HFF-Myc (cell line): ENCODE data around the gene TBXA2R.
"Not testable (repeated sequence)": the region's sequence is repeated elsewhere in the genome, so short reads cannot be mapped to it uniquely, and the experiment has no call there.

ENCODE experiments used
- DNase-seq: peaks from one replicate; pipeline ENCODE4 v3.0.0-alpha.2; 2011; ENCODE audit warnings: low read depth; ENCODE audit errors: extremely low read depth
- H3K4me3 ChIP-seq: replicated peaks from 2 replicates; pipeline ENCODE4 v1.5.1; 2011; ENCODE audit warnings: low read depth, mild to moderate bottlenecking, control low read depth, low read length
- CTCF ChIP-seq: IDR thresholded peaks from 2 replicates; pipeline ENCODE4 v1.5.1; 2012; ENCODE audit warnings: mild to moderate bottlenecking, low read depth, low read length, control low read depth; ENCODE audit errors: missing control alignments

TBXA2R gene

GRCh38 chr19:3572855-3573161 lies 33.9 kb downstream of the TBXA2R start, which contains the start of gene HMG20B:
Gene HMG20B (plus strand): TSS chr19:3572944. CDS start chr19:3573310, 366 bp downstream.
- no peak for TF ChIP-seq CTCF
- H3K4me3 ChIP-seq, result peak within 1 kb of the TSS; percentile 67
- DNase-seq, result no peak

DNA sequence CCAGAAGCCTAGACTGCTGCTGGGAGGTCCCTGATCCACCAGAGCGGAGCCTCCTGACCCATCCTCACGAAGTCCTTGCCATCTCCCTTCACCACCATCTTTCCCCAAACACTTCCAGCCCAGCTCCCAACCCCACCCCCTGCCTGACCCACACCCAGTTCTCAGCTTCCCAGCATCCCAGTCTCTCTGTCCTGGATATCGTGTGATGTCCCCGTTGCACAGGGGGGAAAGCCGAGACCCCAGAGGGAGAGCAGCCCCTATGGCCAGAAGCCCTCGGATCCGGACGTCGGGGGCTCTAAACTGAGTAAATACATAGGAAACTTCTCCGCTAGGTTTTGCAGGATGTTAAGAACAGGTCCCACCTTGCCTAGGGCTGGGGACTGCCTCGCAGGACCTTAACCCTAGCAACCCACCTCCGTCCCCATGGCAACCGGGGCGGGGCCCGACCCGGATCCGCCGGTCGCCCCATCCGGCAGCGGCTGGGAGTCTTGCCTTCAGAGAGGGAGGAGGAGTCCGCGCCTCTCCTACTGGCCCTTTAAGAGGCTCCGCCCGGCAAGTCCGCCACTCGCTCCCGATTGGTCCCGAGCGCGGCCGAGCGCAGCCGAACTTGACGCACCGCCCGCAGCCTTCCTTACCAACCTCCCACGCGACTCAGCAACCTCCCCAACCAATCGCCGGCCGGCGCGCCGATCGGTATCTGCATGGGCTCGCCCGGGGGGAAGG lies 34.4 kb downstream of the TBXA2R start:
- peak overlapping the region; percentile 67 for H3K4me3 ChIP-seq
- peak; percentile 97 for DNase-seq
- TF ChIP-seq CTCF, result no peak

- no peak for TF ChIP-seq CTCF
- H3K4me3 ChIP-seq, result no peak overlapping the region
- no peak for DNase-seq
Observed at GRCh38 chr19:3570606-3571011, 36.1 kb downstream of the TBXA2R start.

GRCh38 chr19:3570042-3570441 lies 36.6 kb downstream of the TBXA2R start:
- not testable (repeated sequence) for DNase-seq, H3K4me3 ChIP-seq

GRCh38 chr19:3565139-3565538 lies 41.5 kb downstream of the TBXA2R start:
- DNase-seq, result no peak
- no peak for TF ChIP-seq CTCF
- no peak overlapping the region for H3K4me3 ChIP-seq

- no peak overlapping the region for H3K4me3 ChIP-seq
- no peak for DNase-seq
- no peak for TF ChIP-seq CTCF
Observed at GRCh38 chr19:3563709-3564524, 42.8 kb downstream of the TBXA2R start.

- H3K4me3 ChIP-seq, result peak within 1 kb of the TSS; percentile 75
- DNase-seq, result peak; percentile 75
- TF ChIP-seq CTCF, result no peak
Observed at GRCh38 chr19:3557461-3558248, 49.0 kb downstream of the TBXA2R start, which contains the start of gene MFSD12. Gene MFSD12 (minus strand): TSS chr19:3557586. CDS start chr19:3557403, 183 bp downstream.
